HepG2 (cell line): ENCODE results near the gene GHRL. TPM values are rescaled to one million over a fixed set of nuclear protein-coding genes. Genes with fewer than 3 reads are reported as not detected.
A peak's percentile ranks its signal among the peaks of the same experiment; 100 is the strongest.

ENCODE experiments used
- ADNP ChIP-seq: sonication (generic); formaldehyde crosslinking; IDR thresholded peaks from 2 replicates; pipeline ENCODE4 v1.4.0; 2020; ENCODE audit warnings: missing genetic modification reagents
- AKAP8 ChIP-seq: sonication (generic); formaldehyde crosslinking; IDR thresholded peaks from 2 replicates; pipeline ENCODE4 v1.5.1; 2020; ENCODE audit warnings: mild to moderate bottlenecking, missing genetic modification reagents
- ARNT2 ChIP-seq: sonication (generic); formaldehyde crosslinking; IDR thresholded peaks from 2 replicates; pipeline ENCODE4 v1.8.0; 2022; ENCODE audit warnings: mild to moderate bottlenecking, low read depth, missing genetic modification reagents, moderate library complexity
- CHD2 ChIP-seq: IDR thresholded peaks from 2 replicates; pipeline ENCODE4 v1.6.1; 2011; ENCODE audit warnings: low read depth, low read length, improper control_type of control experiment
- DPF2 ChIP-seq: sonication (generic); formaldehyde crosslinking; IDR thresholded peaks from 2 replicates; pipeline ENCODE4 v1.4.0; 2020; ENCODE audit warnings: mild to moderate bottlenecking, low read depth, missing genetic modification reagents, borderline replicate concordance
- ESRRA ChIP-seq: sonication (generic); formaldehyde crosslinking; IDR thresholded peaks from 2 replicates; pipeline ENCODE4 v1.5.1; 2020; ENCODE audit warnings: mild to moderate bottlenecking, low read depth, missing genetic modification reagents
- HDAC2 ChIP-seq: sonication (generic); formaldehyde crosslinking; IDR thresholded peaks from 2 replicates; pipeline ENCODE4 v1.4.0; 2020; ENCODE audit warnings: missing genetic modification reagents
- HHEX ChIP-seq: IDR thresholded peaks from 2 replicates; pipeline ENCODE4 v1.6.1; 2016; ENCODE audit warnings: control low read depth
- HMG20B ChIP-seq: conservative IDR thresholded peaks from 2 replicates; pipeline ENCODE4 v1.6.1; 2016; ENCODE audit warnings: missing genetic modification reagents, missing compliant biosample characterization
- HNRNPK ChIP-seq: fragments of 200-400 bp; formaldehyde crosslinking; IDR thresholded peaks from 2 replicates; pipeline ENCODE4 v1.6.1; 2018; ENCODE audit warnings: low read length, low read depth, moderate library complexity, mild to moderate bottlenecking; ENCODE audit not compliant: poor library complexity, severe bottlenecking
- NR3C1 ChIP-seq: sonication (generic); formaldehyde crosslinking; IDR thresholded peaks from 2 replicates; pipeline ENCODE4 v1.4.0; 2020; ENCODE audit warnings: missing genetic modification reagents
- PAF1 ChIP-seq: IDR thresholded peaks from 2 replicates; pipeline ENCODE4 v1.6.1; 2016; ENCODE audit warnings: missing genetic modification reagents, missing compliant biosample characterization
- PHF20 ChIP-seq: sonication (generic); formaldehyde crosslinking; IDR thresholded peaks from 2 replicates; pipeline ENCODE4 v1.5.0; 2020; ENCODE audit warnings: mild to moderate bottlenecking, missing genetic modification reagents
- PLRG1 ChIP-seq: fragments of 450-650 bp; conservative IDR thresholded peaks from 2 replicates; pipeline ENCODE4 v1.6.1; 2016
- SOX13 ChIP-seq, 3 experiments: fragments of 450-650 bp in 1 of 3; sonication (generic) in 1 of 3; formaldehyde crosslinking in 1 of 3; IDR thresholded peaks in 2 of 3; conservative IDR thresholded peaks in 1 of 3; 2 replicates each; pipeline versions ENCODE4 v1.5.0 to v1.6.1; 2016 to 2020; ENCODE audit warnings: antibody characterized with exemption in 1 of 3, mild to moderate bottlenecking in 1 of 3, missing compliant biosample characterization in 1 of 3, missing genetic modification reagents in 1 of 3, moderate library complexity in 1 of 3
- SYNCRIP ChIP-seq: fragments of 200-400 bp; formaldehyde crosslinking; IDR thresholded peaks from 2 replicates; pipeline ENCODE4 v1.6.1; 2018; ENCODE audit warnings: mild to moderate bottlenecking, low read depth, low read length; ENCODE audit not compliant: insufficient read depth
- TBX3 ChIP-seq: fragments of 450-650 bp; IDR thresholded peaks from 2 replicates; pipeline ENCODE4 v1.6.1; 2017; ENCODE audit warnings: antibody characterized with exemption, mild to moderate bottlenecking, inconsistent platforms, borderline replicate concordance
- XRCC5 ChIP-seq: fragments of 200-400 bp; formaldehyde crosslinking; optimal IDR thresholded peaks from 2 replicates; pipeline ENCODE3; 2017; ENCODE audit warnings: mild to moderate bottlenecking, low read length
- ZIK1 ChIP-seq: sonication (generic); formaldehyde crosslinking; IDR thresholded peaks from 2 replicates; pipeline ENCODE4 v1.5.0; 2020; ENCODE audit warnings: mild to moderate bottlenecking, low read depth, missing genetic modification reagents, borderline replicate concordance
- ZNF552 ChIP-seq: sonication (generic); formaldehyde crosslinking; IDR thresholded peaks from 2 replicates; pipeline ENCODE4 v1.9.0; 2022; ENCODE audit warnings: missing genetic modification reagents, mild to moderate bottlenecking, borderline replicate concordance
- polyA plus RNA-seq, 8 experiments: library from polyadenylated mRNA; depleted of rRNA in 3 of 8; stranded (reverse) in 7 of 8; unstranded in 1 of 8; fragments of >200 nt; fragmentation: Illumina TruSeq in 4 of 8; extraction: Trizol in 4 of 8; gene quantifications; 2 replicates each; pipeline versions ENCODE4 v1.2.1 to v1.2.3, GENCODE V29; 2011 to 2016; ENCODE audit warnings: low read depth in 4 of 8, missing spikeins in 1 of 8, mixed read lengths in 1 of 8; ENCODE audit not compliant: insufficient read depth in 1 of 8
- total RNA-seq, 5 experiments: library from RNA; depleted of rRNA; stranded (reverse); fragments of >200 nt; fragmentation: Illumina TruSeq; extraction: Trizol; gene quantifications; 2 replicates each; pipeline ENCODE4 v1.2.3, GENCODE V29; 2016; ENCODE audit warnings: low read depth in 1 of 5
- TF ChIP-seq, protein P1 (sequence below): sonication (generic); formaldehyde crosslinking; IDR thresholded peaks from 2 replicates; pipeline ENCODE4 v1.5.0; 2020; ENCODE audit warnings: missing genetic modification reagents
- TF ChIP-seq, protein P2 (sequence below): IDR thresholded peaks from 2 replicates; pipeline ENCODE4 v1.6.1; 2016; ENCODE audit warnings: missing compliant biosample characterization, missing genetic modification reagents, borderline replicate concordance
- TF ChIP-seq, protein P3 (sequence below): sonication (generic); formaldehyde crosslinking; IDR thresholded peaks from 2 replicates; pipeline ENCODE4 v1.4.0; 2020; ENCODE audit warnings: mild to moderate bottlenecking, missing genetic modification reagents
- TF ChIP-seq, protein P4 (sequence below): sonication (generic); formaldehyde crosslinking; IDR thresholded peaks from 2 replicates; pipeline ENCODE4 v1.5.0; 2020; ENCODE audit warnings: mild to moderate bottlenecking, missing genetic modification reagents, moderate library complexity

The GHRL gene
- total and polyA plus RNA-seq, 2 of the 13 experiments (the other 11 are each of a cell fraction or from before 2014, with no cell fraction given), result 0.09 TPM; not detected in 1

DNA sequence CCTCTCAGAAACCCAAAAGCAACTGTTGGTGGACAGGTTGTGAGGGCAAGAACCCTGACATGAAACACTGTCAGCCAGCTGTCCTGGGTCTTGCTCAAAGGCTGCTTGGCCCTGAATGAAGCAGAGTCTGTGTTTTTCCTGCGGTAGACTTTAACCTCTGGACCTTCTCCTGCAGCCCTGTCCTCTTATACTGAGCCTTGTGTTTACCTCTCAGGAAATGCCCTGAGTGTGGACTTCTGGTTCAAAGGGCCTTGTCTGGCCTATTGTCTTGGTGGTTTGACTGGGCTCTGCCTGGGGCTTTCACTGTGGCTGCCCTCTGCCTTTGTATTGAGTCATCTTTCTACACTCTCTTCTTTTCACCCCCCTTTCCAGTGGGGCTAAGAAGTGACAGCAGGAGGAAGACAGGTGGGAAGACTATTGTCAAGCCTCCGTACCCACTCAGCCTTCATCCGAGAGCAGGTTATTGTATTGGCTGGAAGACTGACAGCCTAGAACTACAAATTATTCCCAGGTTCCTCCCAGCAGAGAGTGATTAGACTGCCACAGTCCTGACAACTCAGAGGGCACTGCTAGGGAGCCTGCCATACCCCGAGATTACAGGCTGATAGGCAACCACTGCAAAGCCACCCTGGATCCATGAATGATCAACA, 24.7 kb upstream of the GHRL start (continued):
- TF ChIP-seq TBX3 (no peak), ZIK1 (no peak), HHEX (0 out of 2 replicates have a peak, but pooled peaks have one; percentile 12), SOX13 (IDR thresholded peaks at IDR 0.05) (peak; percentile 95), SOX13 (CRISPR knock-in tag; conservative IDR thresholded peaks at IDR 0.05 in 1 of 2, IDR thresholded peaks at IDR 0.05 in 1 of 2) (peak in 1 of 2 experiments; percentile 99; a peak in 2 of 4 replicates), PHF20 (no peak; the same call in 1 of the 2 replicates), PAF1 (CRISPR knock-in tag) (no peak), PLRG1 (no peak), XRCC5 (peak; percentile 71), ADNP (CRISPR knock-in tag) (no peak), HNRNPK (no peak), AKAP8 (CRISPR knock-in tag) (peak; percentile 38; the same call in 1 of the 2 replicates), HDAC2 (CRISPR knock-in tag) (peak; percentile 94), CHD2 (no peak), SYNCRIP (no peak), ZNF552 (no peak), ARNT2 (no peak), DPF2 (CRISPR knock-in tag) (peak; percentile 83; the same call in 1 of the 2 replicates), ESRRA (CRISPR knock-in tag) (peak; percentile 93), NR3C1 (CRISPR knock-in tag) (no peak), HMG20B (CRISPR knock-in tag) (no peak)
- TF ChIP-seq, protein P1, sequence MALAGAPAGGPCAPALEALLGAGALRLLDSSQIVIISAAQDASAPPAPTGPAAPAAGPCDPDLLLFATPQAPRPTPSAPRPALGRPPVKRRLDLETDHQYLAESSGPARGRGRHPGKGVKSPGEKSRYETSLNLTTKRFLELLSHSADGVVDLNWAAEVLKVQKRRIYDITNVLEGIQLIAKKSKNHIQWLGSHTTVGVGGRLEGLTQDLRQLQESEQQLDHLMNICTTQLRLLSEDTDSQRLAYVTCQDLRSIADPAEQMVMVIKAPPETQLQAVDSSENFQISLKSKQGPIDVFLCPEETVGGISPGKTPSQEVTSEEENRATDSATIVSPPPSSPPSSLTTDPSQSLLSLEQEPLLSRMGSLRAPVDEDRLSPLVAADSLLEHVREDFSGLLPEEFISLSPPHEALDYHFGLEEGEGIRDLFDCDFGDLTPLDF, result no peak
- TF ChIP-seq, protein P2, sequence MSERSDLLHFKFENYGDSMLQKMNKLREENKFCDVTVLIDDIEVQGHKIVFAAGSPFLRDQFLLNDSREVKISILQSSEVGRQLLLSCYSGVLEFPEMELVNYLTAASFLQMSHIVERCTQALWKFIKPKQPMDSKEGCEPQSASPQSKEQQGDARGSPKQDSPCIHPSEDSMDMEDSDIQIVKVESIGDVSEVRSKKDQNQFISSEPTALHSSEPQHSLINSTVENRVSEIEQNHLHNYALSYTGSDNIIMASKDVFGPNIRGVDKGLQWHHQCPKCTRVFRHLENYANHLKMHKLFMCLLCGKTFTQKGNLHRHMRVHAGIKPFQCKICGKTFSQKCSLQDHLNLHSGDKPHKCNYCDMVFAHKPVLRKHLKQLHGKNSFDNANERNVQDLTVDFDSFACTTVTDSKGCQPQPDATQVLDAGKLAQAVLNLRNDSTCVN (CRISPR knock-in tag), result no peak
- TF ChIP-seq, protein P3, sequence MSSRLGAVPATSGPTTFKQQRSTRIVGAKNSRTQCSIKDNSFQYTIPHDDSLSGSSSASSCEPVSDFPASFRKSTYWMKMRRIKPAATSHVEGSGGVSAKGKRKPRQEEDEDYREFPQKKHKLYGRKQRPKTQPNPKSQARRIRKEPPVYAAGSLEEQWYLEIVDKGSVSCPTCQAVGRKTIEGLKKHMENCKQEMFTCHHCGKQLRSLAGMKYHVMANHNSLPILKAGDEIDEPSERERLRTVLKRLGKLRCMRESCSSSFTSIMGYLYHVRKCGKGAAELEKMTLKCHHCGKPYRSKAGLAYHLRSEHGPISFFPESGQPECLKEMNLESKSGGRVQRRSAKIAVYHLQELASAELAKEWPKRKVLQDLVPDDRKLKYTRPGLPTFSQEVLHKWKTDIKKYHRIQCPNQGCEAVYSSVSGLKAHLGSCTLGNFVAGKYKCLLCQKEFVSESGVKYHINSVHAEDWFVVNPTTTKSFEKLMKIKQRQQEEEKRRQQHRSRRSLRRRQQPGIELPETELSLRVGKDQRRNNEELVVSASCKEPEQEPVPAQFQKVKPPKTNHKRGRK, result no peak
- TF ChIP-seq, protein P4, sequence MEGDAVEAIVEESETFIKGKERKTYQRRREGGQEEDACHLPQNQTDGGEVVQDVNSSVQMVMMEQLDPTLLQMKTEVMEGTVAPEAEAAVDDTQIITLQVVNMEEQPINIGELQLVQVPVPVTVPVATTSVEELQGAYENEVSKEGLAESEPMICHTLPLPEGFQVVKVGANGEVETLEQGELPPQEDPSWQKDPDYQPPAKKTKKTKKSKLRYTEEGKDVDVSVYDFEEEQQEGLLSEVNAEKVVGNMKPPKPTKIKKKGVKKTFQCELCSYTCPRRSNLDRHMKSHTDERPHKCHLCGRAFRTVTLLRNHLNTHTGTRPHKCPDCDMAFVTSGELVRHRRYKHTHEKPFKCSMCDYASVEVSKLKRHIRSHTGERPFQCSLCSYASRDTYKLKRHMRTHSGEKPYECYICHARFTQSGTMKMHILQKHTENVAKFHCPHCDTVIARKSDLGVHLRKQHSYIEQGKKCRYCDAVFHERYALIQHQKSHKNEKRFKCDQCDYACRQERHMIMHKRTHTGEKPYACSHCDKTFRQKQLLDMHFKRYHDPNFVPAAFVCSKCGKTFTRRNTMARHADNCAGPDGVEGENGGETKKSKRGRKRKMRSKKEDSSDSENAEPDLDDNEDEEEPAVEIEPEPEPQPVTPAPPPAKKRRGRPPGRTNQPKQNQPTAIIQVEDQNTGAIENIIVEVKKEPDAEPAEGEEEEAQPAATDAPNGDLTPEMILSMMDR (CRISPR knock-in tag), result no peak
